Breast epithelium (tissue), 3 donors: Measurements from ENCODE around the gene EOGT.

Experiments used
- CTCF ChIP-seq, 3 donors: fragments of 450-650 bp; IDR thresholded peaks; one replicate each; pipeline ENCODE4 v1.5.1; 2016 to 2017; ENCODE audit warnings: antibody characterized with exemption in 3 of 3, mild to moderate bottlenecking in 3 of 3, moderate library complexity in 3 of 3
- POLR2A ChIP-seq: fragments of 450-650 bp; IDR thresholded peaks from one replicate; pipeline ENCODE4 v1.6.1; 2016; ENCODE audit warnings: antibody characterized with exemption, mild to moderate bottlenecking, moderate library complexity
- POLR2AphosphoS5 ChIP-seq, 3 donors: sonication (generic); formaldehyde crosslinking; IDR thresholded peaks; one replicate each; pipeline ENCODE4 v1.6.1; 2017; ENCODE audit warnings: antibody characterized with exemption in 3 of 3

DNA sequence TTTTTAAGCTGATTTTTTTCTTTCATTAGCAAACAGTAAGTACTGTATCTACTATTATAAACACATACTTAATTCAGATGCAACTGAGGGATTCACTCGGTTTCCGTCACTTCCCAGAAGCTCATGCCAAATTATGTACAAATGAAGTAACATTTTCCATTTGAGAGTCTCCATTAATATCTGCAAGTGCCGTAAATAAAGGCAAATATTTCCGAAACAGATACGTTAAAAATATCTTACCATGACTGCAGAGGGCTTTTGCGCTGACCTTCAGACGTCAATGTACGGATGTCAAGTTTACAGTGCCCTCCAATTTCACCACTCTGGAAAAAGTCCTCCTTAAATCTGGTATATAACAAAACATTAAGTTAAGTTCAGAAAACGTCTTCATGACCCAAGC lies 9.3 kb downstream of the EOGT start:
- TF ChIP-seq POLR2A (no peak), POLR2AphosphoS5 (IDR thresholded peaks at IDR 0.05) (no peak), CTCF (IDR thresholded peaks at IDR 0.05) (no peak)
